ENCODE results near the gene CAMSAP1. TPM values are rescaled to one million over a fixed set of nuclear protein-coding genes. Genes with fewer than 3 reads are reported as not detected.

Gene CAMSAP1
- total RNA-seq, 1 experiment from 2014 or later = 16.7 TPM

GRCh38 chr9:135790850-135791249 is 116.5 kb downstream of the CAMSAP1 start:
- H3F3A ChIP-seq (ENCODE audit: insufficient read depth, low read depth) = no peaks in the 10 kb centered on the region
- POLR2A ChIA-PET (ENCODE audit: unreplicated experiment) = no interaction called here
- H3K9me2 ChIP-seq (ENCODE audit: insufficient read depth) = no peaks in the 10 kb centered on the region
- no peak overlapping the region for H3K4me3 ChIP-seq
- no peaks in the 10 kb centered on the region for H3K79me2 ChIP-seq (ENCODE audit: low read depth)
- no peaks in the 10 kb centered on the region for H3K4me1 ChIP-seq (replicated peaks; ENCODE audit: insufficient read depth)
- H4K20me1 ChIP-seq (ENCODE audit: insufficient read depth) = no peaks in the 10 kb centered on the region
- no peak overlapping the region for H3K27ac ChIP-seq
- no peak for DNase-seq
- H2AFZ ChIP-seq = no peak overlapping the region
- no peaks in the 10 kb centered on the region for H3K27me3 ChIP-seq (ENCODE audit: insufficient read depth, low read depth)
- intact Hi-C loops (cut with micrococcal nuclease; ENCODE audit: unreplicated experiment) = loop anchor here (5.0 kb wide), 1 partner anchor 189 kb away; no protein-coding TSS in a partner anchor
- CTCF ChIA-PET = no interaction called here
- no peaks in the 10 kb centered on the region for H3K9me3 ChIP-seq (ENCODE audit: insufficient read depth, low read depth)
- H3K36me3 ChIP-seq (ENCODE audit: low read depth) = no peaks in the 10 kb centered on the region
- BruUV-seq (replicated peaks) = no TSS peak
- TF ChIP-seq EZH2 (IDR thresholded peaks at IDR 0.05; ENCODE audit: low read depth) (no peak), CTCF (conservative IDR thresholded peaks at IDR 0.05) (no peak)
- no peak overlapping the region for H3K4me2 ChIP-seq

GRCh38 chr9:135790356-135790755 is 117.0 kb downstream of the CAMSAP1 start:
- TF ChIP-seq CTCF (conservative IDR thresholded peaks at IDR 0.05) (no peak), EZH2 (IDR thresholded peaks at IDR 0.05; ENCODE audit: low read depth) (no peak)
- no peaks in the 10 kb centered on the region for H3K4me1 ChIP-seq (replicated peaks; ENCODE audit: insufficient read depth)
- H3K27ac ChIP-seq = no peak overlapping the region
- H3K79me2 ChIP-seq (ENCODE audit: low read depth) = no peaks in the 10 kb centered on the region
- POLR2A ChIA-PET (ENCODE audit: unreplicated experiment) = interaction anchor here (0.7 kb wide), 1 partner anchor 13 kb away, joined by 4 read pairs; no protein-coding TSS in a partner anchor
- H3K4me3 ChIP-seq = no peak overlapping the region
- H4K20me1 ChIP-seq (ENCODE audit: insufficient read depth) = no peaks in the 10 kb centered on the region
- H3K4me2 ChIP-seq = no peak overlapping the region
- no peak for DNase-seq
- intact Hi-C loops (cut with micrococcal nuclease; ENCODE audit: unreplicated experiment) = loop anchor here (5.0 kb wide), 1 partner anchor 188 kb away; no protein-coding TSS in a partner anchor
- no peaks in the 10 kb centered on the region for H3K9me2 ChIP-seq (ENCODE audit: insufficient read depth)
- BruUV-seq (replicated peaks) = no TSS peak
- CTCF ChIA-PET = no interaction called here
- no peak overlapping the region for H2AFZ ChIP-seq
- H3F3A ChIP-seq (ENCODE audit: insufficient read depth, low read depth) = no peaks in the 10 kb centered on the region
- no peaks in the 10 kb centered on the region for H3K27me3 ChIP-seq (ENCODE audit: insufficient read depth, low read depth)
- no peaks in the 10 kb centered on the region for H3K36me3 ChIP-seq (ENCODE audit: low read depth)
- no peaks in the 10 kb centered on the region for H3K9me3 ChIP-seq (ENCODE audit: insufficient read depth, low read depth)

GRCh38 chr9:135789838-135790291 is 117.5 kb downstream of the CAMSAP1 start:
- H3K27ac ChIP-seq = no peak overlapping the region
- POLR2A ChIA-PET (ENCODE audit: unreplicated experiment) = interaction anchor here (0.7 kb wide), 1 partner anchor 13 kb away, joined by 4 read pairs; no protein-coding TSS in a partner anchor
- H3K79me2 ChIP-seq (ENCODE audit: low read depth) = no peaks in the 10 kb centered on the region
- no peak overlapping the region for H2AFZ ChIP-seq
- CTCF ChIA-PET = no interaction called here
- no TSS peak for BruUV-seq (replicated peaks)
- DNase-seq = no peak
- H4K20me1 ChIP-seq (ENCODE audit: insufficient read depth) = no peaks in the 10 kb centered on the region
- no peaks in the 10 kb centered on the region for H3K4me1 ChIP-seq (replicated peaks; ENCODE audit: insufficient read depth)
- H3K27me3 ChIP-seq (ENCODE audit: insufficient read depth, low read depth) = no peaks in the 10 kb centered on the region
- H3K4me2 ChIP-seq = no peak overlapping the region
- H3F3A ChIP-seq (ENCODE audit: insufficient read depth, low read depth) = no peaks in the 10 kb centered on the region
- H3K9me2 ChIP-seq (ENCODE audit: insufficient read depth) = no peaks in the 10 kb centered on the region
- no peaks in the 10 kb centered on the region for H3K36me3 ChIP-seq (ENCODE audit: low read depth)
- no peaks in the 10 kb centered on the region for H3K9me3 ChIP-seq (ENCODE audit: insufficient read depth, low read depth)
- H3K4me3 ChIP-seq = no peak overlapping the region
- TF ChIP-seq EZH2 (IDR thresholded peaks at IDR 0.05; ENCODE audit: low read depth) = no peak
- TF ChIP-seq CTCF (conservative IDR thresholded peaks at IDR 0.05) = no peak
- intact Hi-C loops (cut with micrococcal nuclease; ENCODE audit: unreplicated experiment) = loop anchor here (5.0 kb wide), 1 partner anchor 188 kb away; no protein-coding TSS in a partner anchor

Data from PC-9 (cell line).